Right lung (tissue), 5 donors: ENCODE results near the gene VAV3. TPM values are rescaled to one million over a fixed set of nuclear protein-coding genes. Genes with fewer than 3 reads are reported as not detected.

Source experiments
- DNase-seq, 2 donors: peaks; one replicate each; pipeline ENCODE4 v3.0.0-alpha.2; 2013
- polyA plus RNA-seq, 5 donors: library from polyadenylated mRNA; unstranded; fragments of 120-200 nt; gene quantifications; one replicate each; pipeline versions ENCODE4 v1.2.1 to v1.2.3, GENCODE V29; 2013; ENCODE audit warnings: inconsistent platforms in 1 of 5, low replicate concordance in 1 of 5; ENCODE audit not compliant: insufficient read length in 5 of 5, insufficient read depth in 1 of 5

VAV3 gene
- polyA plus RNA-seq, 5 donors: 5.9 to 6.8 (median 6.6) TPM

- no peak for DNase-seq
Measured at GRCh38 chr1:107535091-107535490, 429.9 kb downstream of the VAV3 start.

GRCh38 chr1:107534632-107535031 lies 430.3 kb downstream of the VAV3 start:
- DNase-seq: no peak

GRCh38 chr1:107533436-107533835 lies 431.5 kb downstream of the VAV3 start:
- no peak for DNase-seq

GRCh38 chr1:107532318-107532717 lies 432.7 kb downstream of the VAV3 start:
- DNase-seq: no peak

- DNase-seq: no peak
Measured at GRCh38 chr1:107531065-107531908, 433.7 kb downstream of the VAV3 start.

- no peak for DNase-seq
Measured at GRCh38 chr1:107530543-107530942, 434.4 kb downstream of the VAV3 start.

GRCh38 chr1:107529511-107530149 lies 435.4 kb downstream of the VAV3 start:
- peak; percentile 36 to 53 for DNase-seq

GRCh38 chr1:107526524-107527198 lies 438.3 kb downstream of the VAV3 start:
- DNase-seq: peak in 1 of 2 donors; percentile 12

GRCh38 chr1:107525961-107526360 lies 439.0 kb downstream of the VAV3 start:
- DNase-seq: no peak

GRCh38 chr1:107525145-107525544 lies 439.8 kb downstream of the VAV3 start:
- no peak for DNase-seq

- DNase-seq: no peak
Measured at GRCh38 chr1:107524301-107524700, 440.7 kb downstream of the VAV3 start.

- no peak for DNase-seq
Measured at GRCh38 chr1:107523736-107524135, 441.2 kb downstream of the VAV3 start.

GRCh38 chr1:107523061-107523460 lies 441.9 kb downstream of the VAV3 start:
- no peak for DNase-seq

Other genes with a start within 250 kb of the VAV3 start
- 10 to 100 TPM; 61.5 to 86.5 (median 70.8) TPM for gene SLC25A24, start 235.2 kb upstream of the VAV3 start, polyA plus RNA-seq